Upper lobe of right lung (tissue), 1 donor: ENCODE results near the gene STH. TPM values are rescaled to one million over a fixed set of nuclear protein-coding genes. Genes with fewer than 3 reads are reported as not detected.

Experiments
- ATAC-seq: fragments of 200-7000 bp; cut with Tn5 transposase; one replicate; pipeline ENCODE4 v1.9.1; 2020; ENCODE audit warnings: mild to moderate bottlenecking, moderate library complexity
- DNase-seq: peaks from one replicate; pipeline ENCODE4 v3.0.0-alpha.2; 2020
- H3K27ac ChIP-seq: fragments of 200-600 bp; one replicate; pipeline ENCODE4 v1.8.0; 2022
- H3K27me3 ChIP-seq: fragments of 200-600 bp; one replicate; pipeline ENCODE4 v1.8.0; 2022; ENCODE audit warnings: mild to moderate bottlenecking
- H3K36me3 ChIP-seq: fragments of 200-600 bp; one replicate; pipeline ENCODE4 v1.8.0; 2022
- H3K4me1 ChIP-seq: fragments of 200-600 bp; one replicate; pipeline ENCODE4 v1.8.0; 2022
- H3K4me3 ChIP-seq: fragments of 200-600 bp; one replicate; pipeline ENCODE4 v1.8.0; 2022; ENCODE audit warnings: mild to moderate bottlenecking
- H3K9me3 ChIP-seq: fragments of 200-600 bp; one replicate; pipeline ENCODE4 v1.8.0; 2022
- CTCF ChIP-seq: fragments of 200-600 bp; IDR thresholded peaks from one replicate; pipeline ENCODE4 v1.8.0; 2022; ENCODE audit warnings: antibody characterized with exemption
- intact Hi-C: fragments of 100-400 bp; cut with DNase I; formaldehyde crosslinking; loops from one replicate; pipeline ENCODE4 v1.11.0; 2022
- total RNA-seq: library from RNA; stranded (reverse); fragmentation: NEBNext Ultra II Directional; extraction: Animal tissue kit (Norgen Biotek cat#: 25700); gene quantifications from one replicate; pipeline ENCODE4 v1.2.1, GENCODE V29; 2021
- donor health status: DM: no; HTN: yes; CAD: no; lungs with severe emphysema.

Gene STH
- total RNA-seq, 1 donor from 2014 or later, result not detected

GRCh38 chr17:46024590-46024989 lies 25.5 kb downstream of the STH start:
- Histone ChIP-seq H3K27me3 (no peaks in the 10 kb centered on the region), H3K4me3 (no peak overlapping the region), H3K4me1 (no peaks in the 10 kb centered on the region), H3K9me3 (no peaks in the 10 kb centered on the region), H3K36me3 (peaks cover 23% of the 10 kb centered on the region), H3K27ac (no peak overlapping the region)
- TF ChIP-seq CTCF, result no peak
- intact Hi-C loops, result no loop called here
- ATAC-seq (no peak), DNase-seq (no peak)

- Histone ChIP-seq H3K27ac (no peak overlapping the region), H3K36me3 (peaks cover 24% of the 10 kb centered on the region), H3K4me3 (no peak overlapping the region), H3K9me3 (no peaks in the 10 kb centered on the region), H3K4me1 (no peaks in the 10 kb centered on the region), H3K27me3 (no peaks in the 10 kb centered on the region)
- intact Hi-C loops, result no loop called here
- no peak for TF ChIP-seq CTCF
- no peak for ATAC-seq
- DNase-seq, result no peak
Observed at GRCh38 chr17:46025060-46025459, 26.0 kb downstream of the STH start.

GRCh38 chr17:46025510-46026165 lies 26.6 kb downstream of the STH start:
- TF ChIP-seq CTCF, result no peak
- Histone ChIP-seq H3K27ac (no peak overlapping the region), H3K4me1 (no peaks in the 10 kb centered on the region), H3K9me3 (no peaks in the 10 kb centered on the region), H3K36me3 (peaks cover 30% of the 10 kb centered on the region), H3K27me3 (no peaks in the 10 kb centered on the region), H3K4me3 (no peak overlapping the region)
- DNase-seq, result no peak
- no peak for ATAC-seq
- intact Hi-C loops, result no loop called here

- Histone ChIP-seq H3K9me3 (no peaks in the 10 kb centered on the region), H3K4me1 (no peaks in the 10 kb centered on the region), H3K4me3 (no peak overlapping the region), H3K27me3 (no peaks in the 10 kb centered on the region), H3K36me3 (peaks cover 37% of the 10 kb centered on the region), H3K27ac (peak overlapping the region; percentile 30)
- TF ChIP-seq CTCF, result no peak
- ATAC-seq (peak; percentile 58), DNase-seq (no peak)
- intact Hi-C loops, result no loop called here
Observed at GRCh38 chr17:46026166-46027047, 27.4 kb downstream of the STH start.

GRCh38 chr17:46027048-46027975 lies 28.3 kb downstream of the STH start:
- H3K4me1 ChIP-seq, result no peaks in the 10 kb centered on the region
- peak; percentile 20 for ATAC-seq
- H3K4me3 ChIP-seq, result no peak overlapping the region
- peak overlapping the region; percentile 30 for H3K27ac ChIP-seq
- no peak for TF ChIP-seq CTCF
- no peaks in the 10 kb centered on the region for H3K27me3 ChIP-seq
- peaks cover 46% of the 10 kb centered on the region for H3K36me3 ChIP-seq
- no peaks in the 10 kb centered on the region for H3K9me3 ChIP-seq
- intact Hi-C loops, result no loop called here
- DNase-seq, result no peak
